ENCODE results near the gene CALML4. TPM values are rescaled to one million over a fixed set of nuclear protein-coding genes. Genes with fewer than 3 reads are reported as not detected.

Gene CALML4
- total RNA-seq, 1 donor from 2014 or later, result 2.0 TPM

GRCh38 chr15:68143129-68143528 lies 62.0 kb downstream of the CALML4 start:
- DNase-seq, result no peak

Other genes with a start within 250 kb of the CALML4 start
- gene PIAS1, start 151.0 kb downstream of the CALML4 start, total RNA-seq, result 18.7 and 22.9 TPM in 2 replicates
- 10.6 and 16.0 TPM in 2 replicates for gene CLN6, start 24.4 kb upstream of the CALML4 start, total RNA-seq
- gene FEM1B, start 72.4 kb upstream of the CALML4 start, total RNA-seq, result 47.0 and 48.9 TPM in 2 replicates
- gene ITGA11, start 226.8 kb upstream of the CALML4 start, total RNA-seq, result 3.4 and 12.9 TPM in 2 replicates

All from dermis blood vessel endothelial cell (primary cell).